ENCODE results near the gene TMLHE.

- TF ChIP-seq CTCF (IDR thresholded peaks at IDR 0.05; ENCODE audit: low read length) (no peak), EZH2 (optimal IDR thresholded peaks at IDR 0.05; ENCODE audit: low read depth, low read length) (no peak), EZH2phosphoT487 (IDR thresholded peaks at IDR 0.05; ENCODE audit: low read length) (no peak)
Measured at GRCh38 chrX:155637714-155638113, 25.0 kb upstream of the TMLHE start.
